Measurements from ENCODE around the gene GATAD2A.

Gene GATAD2A

DNA sequence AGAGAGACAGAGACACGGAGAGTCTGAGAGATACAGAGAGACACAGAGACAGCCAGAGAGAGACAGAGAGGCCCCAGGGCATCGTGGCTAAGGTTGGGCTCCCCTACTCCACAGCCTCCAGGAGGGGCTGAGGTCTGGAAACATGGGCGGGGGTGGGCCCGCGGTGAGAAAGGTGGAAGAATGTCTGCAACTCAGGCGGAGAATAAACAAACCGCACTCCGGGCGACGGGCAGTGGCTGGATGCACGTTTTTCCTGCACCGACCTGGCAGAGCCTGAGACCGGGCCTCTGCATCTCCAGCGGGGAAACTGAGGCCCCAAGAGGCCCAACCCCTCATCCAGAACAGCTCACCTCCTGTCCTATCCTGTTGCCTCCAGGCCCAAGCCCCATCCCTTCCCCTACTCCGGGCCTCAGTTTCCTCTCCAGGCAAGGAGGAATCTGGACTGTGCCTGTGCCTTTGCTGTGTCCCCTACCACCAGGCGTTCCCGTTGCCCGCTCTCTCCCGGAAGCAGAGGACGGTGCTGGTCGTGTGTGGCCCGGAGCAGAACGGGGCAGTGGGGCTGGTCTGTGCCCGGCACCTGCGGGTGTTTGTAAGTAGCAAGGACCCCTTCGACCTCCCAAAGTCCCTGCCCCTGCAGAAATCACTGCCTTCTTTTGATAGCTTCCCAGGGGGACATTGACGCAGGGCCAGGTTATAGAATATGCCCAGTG is 129.2 kb downstream of the GATAD2A start:
- no peak for DNase-seq

- DNase-seq, result no peak
Measured at GRCh38 chr19:19535311-19536191, 130.1 kb downstream of the GATAD2A start.

GRCh38 chr19:19537075-19538048 is 131.9 kb downstream of the GATAD2A start:
- DNase-seq, result no peak

- DNase-seq, result no peak
Measured at GRCh38 chr19:19538061-19538784, 132.7 kb downstream of the GATAD2A start, which contains the start of gene CILP2. TSS of gene CILP2 (plus strand) at chr19:19538265. CDS start at chr19:19538350, 85 bp downstream.

GRCh38 chr19:19538785-19539166 is 133.3 kb downstream of the GATAD2A start:
- no peak for DNase-seq

- no peak for DNase-seq
Measured at GRCh38 chr19:19539698-19540063, 134.2 kb downstream of the GATAD2A start.

DNA sequence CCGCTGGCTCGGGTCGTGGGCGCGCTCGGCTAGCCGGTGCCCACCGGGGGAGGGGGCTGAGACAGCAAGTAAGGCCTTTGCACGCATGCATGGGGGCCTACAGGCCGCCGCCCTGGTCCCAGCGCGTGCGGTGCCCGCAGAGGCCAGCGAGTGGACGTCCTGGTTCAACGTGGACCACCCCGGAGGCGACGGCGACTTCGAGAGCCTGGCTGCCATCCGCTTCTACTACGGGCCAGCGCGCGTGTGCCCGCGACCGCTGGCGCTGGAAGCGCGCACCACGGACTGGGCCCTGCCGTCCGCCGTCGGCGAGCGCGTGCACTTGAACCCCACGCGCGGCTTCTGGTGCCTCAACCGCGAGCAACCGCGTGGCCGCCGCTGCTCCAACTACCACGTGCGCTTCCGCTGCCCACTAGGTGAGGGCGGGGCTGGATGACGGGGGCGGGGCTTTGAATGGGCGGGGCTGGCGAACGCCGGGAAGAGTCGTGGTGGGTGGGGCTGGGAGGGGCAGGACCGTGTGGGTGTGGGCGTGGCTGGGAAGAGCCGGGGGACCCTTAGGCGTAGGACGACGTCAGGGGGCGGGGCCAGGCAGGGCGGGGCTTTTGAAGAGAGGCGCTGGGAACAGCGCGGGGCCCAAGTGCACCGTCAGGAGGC is 134.7 kb downstream of the GATAD2A start:
- peak; percentile 78 for DNase-seq

GRCh38 chr19:19540715-19541515 is 135.4 kb downstream of the GATAD2A start:
- peak; percentile 46 for DNase-seq

- DNase-seq, result no peak
Measured at GRCh38 chr19:19541616-19542015, 136.1 kb downstream of the GATAD2A start.

DNA sequence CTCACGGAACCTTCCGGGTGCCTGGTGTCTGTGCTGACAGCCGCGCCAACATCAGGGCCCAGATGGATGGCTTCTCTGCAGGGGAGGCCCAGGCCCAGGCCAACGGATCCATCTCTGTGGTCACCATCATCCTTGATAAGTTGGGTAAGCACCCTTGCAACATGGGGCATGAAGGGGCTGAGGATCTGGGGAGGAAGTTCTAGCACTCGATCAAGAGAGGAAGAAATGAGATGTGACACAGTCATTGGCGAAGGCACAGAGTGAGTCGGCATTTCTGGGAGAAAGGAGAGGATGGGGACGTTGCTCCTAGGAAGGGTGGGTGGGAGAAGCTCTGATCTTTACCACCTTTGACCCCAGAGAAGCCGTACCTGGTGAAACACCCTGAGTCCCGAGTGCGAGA is 137.0 kb downstream of the GATAD2A start:
- no peak for DNase-seq

DNA sequence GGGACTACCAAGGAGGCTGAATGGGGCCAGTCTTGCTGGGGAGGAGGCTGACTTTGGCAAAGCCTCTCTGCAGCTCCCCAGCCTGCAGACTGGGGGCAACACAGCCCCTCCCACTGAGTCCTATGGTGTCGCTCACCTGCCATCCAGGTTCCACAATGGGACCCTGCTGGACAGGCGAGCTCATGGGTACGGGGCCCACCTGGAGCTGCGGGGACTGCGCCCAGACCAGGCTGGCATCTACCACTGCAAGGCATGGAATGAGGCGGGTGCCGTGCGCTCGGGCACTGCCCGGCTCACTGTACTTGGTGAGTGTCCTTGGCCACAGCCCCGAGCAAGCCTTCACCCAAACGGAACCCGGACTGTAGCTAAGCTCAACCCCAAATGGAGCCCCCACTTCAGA is 137.6 kb downstream of the GATAD2A start:
- DNase-seq, result no peak

GRCh38 chr19:19543640-19544039 is 138.2 kb downstream of the GATAD2A start:
- no peak for DNase-seq

DNA sequence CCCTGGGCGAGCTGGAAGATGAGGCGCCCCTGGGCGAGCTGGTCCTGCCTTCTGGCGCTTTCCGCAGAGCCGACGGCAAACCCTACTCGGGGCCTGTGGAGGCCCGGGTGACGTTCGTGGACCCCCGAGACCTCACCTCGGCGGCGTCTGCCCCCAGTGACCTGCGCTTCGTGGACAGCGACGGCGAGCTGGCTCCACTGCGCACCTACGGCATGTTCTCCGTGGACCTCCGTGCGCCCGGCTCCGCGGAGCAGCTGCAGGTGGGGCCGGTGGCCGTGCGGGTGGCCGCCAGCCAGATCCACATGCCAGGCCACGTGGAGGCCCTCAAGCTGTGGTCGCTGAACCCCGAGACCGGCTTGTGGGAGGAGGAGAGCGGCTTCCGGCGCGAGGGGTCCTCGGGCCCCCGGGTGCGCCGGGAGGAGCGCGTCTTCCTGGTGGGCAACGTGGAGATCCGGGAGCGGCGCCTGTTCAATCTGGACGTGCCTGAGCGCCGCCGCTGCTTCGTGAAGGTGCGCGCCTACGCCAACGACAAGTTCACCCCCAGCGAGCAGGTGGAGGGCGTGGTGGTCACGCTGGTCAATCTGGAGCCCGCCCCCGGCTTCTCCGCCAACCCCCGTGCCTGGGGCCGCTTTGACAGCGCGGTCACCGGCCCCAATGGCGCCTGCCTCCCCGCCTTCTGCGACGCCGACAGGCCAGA is 138.9 kb downstream of the GATAD2A start:
- DNase-seq, result no peak

GRCh38 chr19:19544954-19545591 is 139.6 kb downstream of the GATAD2A start:
- no peak for DNase-seq

DNA sequence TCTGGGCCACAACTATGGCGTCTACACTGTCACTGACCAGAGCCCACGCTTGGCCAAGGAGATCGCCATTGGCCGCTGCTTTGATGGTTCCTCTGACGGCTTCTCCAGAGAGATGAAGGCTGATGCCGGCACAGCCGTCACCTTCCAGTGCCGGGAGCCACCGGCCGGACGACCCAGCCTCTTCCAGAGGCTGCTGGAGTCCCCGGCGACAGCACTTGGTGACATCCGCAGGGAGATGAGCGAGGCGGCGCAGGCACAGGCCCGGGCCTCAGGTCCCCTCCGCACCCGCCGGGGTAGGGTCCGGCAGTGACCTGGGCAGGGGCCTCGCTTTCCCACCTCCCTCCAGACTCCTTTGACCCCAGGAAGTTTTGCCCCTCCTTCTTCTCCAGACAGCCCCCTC is 140.2 kb downstream of the GATAD2A start:
- DNase-seq, result no peak

DNA sequence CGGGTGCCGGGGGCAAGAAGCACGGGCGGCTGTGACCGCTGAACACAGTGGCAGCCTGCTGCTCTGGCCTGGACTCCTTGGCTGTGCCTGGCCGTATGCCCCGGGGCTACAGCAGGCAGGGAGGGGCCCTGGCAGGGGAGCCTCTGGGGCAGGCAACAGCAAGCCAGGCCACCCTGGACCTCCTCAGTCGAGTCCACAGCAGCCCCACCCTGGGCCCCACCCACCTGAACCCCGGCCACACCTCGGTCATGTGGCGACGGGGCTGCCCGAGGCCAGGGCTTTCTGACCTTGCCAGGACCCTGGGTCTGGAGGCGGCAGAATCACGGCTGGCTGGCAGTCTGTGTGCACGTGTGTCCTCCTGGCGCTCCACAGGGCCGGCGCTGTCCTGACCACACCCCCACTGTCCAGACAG is 141.3 kb downstream of the GATAD2A start:
- DNase-seq, result no peak

DNA sequence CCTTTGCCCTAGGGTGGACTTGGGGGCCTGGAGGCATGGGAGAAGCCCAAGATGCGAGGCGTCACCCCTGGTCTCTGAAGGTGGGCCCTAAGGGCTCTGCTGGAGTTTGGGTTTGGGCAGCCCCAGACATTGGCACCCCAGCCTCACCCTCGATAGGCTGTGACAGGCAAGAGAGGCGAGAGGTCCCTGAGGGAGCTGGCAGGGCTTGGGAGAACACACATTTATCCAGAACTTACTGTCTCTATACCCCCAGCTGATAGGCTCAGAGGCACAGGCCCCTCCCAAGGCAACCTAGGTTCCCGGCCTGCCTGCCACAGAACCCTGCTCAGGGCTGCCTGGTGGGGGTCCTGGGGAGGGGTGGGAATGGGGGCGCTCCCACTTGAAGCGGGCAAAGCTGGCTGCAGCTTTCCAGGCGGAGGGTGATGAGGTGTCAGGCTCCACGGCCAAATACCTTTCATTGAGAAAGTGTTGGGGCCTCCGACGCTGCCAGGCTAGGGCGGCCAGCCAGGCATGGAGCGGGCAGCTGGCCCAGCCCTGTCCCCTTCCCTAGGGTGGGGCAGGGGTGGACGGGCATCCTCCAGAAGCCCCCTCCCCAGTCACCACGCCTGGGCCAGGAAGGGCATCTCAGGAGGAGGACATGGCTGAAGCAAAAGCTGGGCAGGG is 142.3 kb downstream of the GATAD2A start:
- no peak for DNase-seq

- no peak for DNase-seq
Measured at GRCh38 chr19:19548915-19549759, 143.7 kb downstream of the GATAD2A start.

All from fibroblast of skin of right biceps (primary cell).